Stimulated activated CD4-positive, alpha-beta T cell treated with anti-CD3 and anti-CD28 coated beads, Interleukin-4, amount 100 ng/mL, for 1 hour (primary cell): ENCODE results near the gene OCA2.
"Not testable (repeated sequence)": the region's sequence is repeated elsewhere in the genome, so short reads cannot be mapped to it uniquely, and the experiment has no call there.

ENCODE experiments used
- DNase-seq: peaks from one replicate; pipeline ENCODE4 v3.0.0-alpha.2; 2020

Gene OCA2

DNA sequence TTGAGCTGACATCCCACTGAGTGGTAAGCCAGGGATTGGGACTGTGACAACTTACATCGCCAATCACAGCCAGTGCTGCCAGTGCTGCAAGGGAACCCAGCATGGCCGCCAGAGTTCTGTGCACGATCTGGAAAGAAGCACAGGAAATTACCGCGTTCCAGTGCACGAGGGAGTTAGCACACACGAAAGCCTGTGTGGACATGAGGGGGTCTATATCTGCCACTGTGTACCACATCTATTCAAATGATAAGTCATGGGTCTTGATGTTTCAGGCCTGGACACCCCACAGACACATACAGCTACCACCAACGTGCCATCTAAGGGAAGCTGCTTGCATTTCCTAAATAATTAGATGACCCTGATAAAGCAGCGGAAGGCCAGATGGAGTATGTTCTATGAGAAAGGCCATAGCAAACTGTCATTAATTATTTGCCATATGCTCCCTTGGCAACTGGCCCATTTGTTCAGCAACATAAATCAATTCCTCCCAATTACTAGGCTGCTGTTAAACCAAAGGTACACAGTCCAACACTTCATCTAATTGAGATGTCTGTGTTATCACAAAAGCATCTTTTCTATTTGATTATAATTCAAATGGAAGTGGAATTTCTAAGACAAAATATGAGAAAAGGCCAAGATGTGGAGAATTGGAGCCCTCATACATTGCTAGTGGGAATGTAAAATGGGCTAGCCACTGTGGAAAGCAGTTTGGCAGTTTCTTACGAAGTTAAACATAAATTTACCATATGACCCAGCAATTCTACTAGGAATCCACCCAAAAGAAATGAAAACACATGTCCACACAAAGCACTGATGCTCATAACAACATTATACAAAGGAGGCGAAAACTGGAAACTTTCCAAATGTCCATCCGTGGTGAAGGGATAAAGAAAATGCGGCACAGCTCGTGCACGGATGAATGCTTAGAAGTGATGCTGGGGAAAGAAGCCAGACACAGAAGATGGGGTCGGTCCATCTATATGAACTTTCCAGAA is 108.3 kb downstream of the OCA2 start:
- DNase-seq: no peak

- DNase-seq: no peak
Observed at GRCh38 chr15:27989838-27990237, 109.3 kb downstream of the OCA2 start.

GRCh38 chr15:27989427-27989826 is 109.7 kb downstream of the OCA2 start:
- no peak for DNase-seq

GRCh38 chr15:27985099-27985498 is 114.0 kb downstream of the OCA2 start:
- DNase-seq: no peak

- DNase-seq: no peak
Observed at GRCh38 chr15:27983496-27983895, 115.6 kb downstream of the OCA2 start.

GRCh38 chr15:27977696-27978095 is 121.4 kb downstream of the OCA2 start:
- no peak for DNase-seq

GRCh38 chr15:27973886-27974285 is 125.2 kb downstream of the OCA2 start:
- DNase-seq: no peak

DNA sequence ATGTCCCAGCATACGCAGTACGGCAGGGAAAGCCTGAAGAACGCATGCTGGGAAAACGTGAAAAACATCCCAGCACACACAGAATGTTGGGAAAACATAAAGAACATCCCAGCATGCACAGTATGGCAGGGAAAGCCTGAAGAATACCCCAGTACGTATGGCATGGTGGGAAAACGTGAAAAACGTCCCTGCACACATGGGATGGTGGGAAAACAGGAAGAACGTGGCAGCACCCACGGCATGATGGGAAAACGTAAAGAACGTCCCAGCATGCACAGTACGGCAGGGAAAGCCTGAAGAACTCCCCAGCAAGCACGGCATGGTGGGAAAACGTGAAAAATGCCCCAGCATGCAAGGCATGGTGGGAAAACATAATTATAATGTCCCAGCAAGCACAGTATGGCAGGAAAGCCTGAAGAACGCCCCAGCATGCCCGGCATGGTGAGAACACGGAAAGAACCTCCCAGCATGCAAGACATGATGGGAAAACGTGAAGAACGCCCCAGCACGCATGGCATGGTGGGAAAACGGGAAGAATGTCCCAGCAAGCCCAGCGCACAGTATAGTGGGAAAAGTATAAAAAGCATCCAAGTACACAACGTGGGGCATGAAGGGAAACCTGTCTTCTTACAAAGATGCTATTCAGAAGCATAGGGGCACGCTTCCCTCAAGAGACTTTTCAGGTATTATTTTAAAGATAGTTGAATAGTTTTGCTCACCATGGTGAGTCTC is 128.3 kb downstream of the OCA2 start:
- DNase-seq: no peak

DNA sequence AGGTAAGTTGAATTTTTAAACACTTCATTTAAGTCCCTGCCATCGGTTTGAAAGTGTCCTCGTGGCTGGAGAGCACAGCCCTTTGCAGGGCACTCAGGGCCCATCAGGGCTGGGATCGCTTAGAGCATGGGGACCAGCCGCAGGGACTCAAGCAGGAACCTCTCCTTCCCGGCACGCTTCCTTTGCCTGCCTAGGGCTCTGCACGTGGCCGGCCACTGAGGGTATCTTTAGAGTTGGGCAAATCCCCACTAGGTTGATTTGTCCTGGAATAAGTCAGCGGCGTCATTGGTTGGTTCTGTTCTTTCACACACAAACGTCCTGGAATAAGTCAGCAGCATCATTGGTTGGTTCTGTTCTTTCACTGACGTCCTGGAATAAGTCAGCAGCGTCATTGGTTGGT is 131.6 kb downstream of the OCA2 start:
- DNase-seq: no peak

DNA sequence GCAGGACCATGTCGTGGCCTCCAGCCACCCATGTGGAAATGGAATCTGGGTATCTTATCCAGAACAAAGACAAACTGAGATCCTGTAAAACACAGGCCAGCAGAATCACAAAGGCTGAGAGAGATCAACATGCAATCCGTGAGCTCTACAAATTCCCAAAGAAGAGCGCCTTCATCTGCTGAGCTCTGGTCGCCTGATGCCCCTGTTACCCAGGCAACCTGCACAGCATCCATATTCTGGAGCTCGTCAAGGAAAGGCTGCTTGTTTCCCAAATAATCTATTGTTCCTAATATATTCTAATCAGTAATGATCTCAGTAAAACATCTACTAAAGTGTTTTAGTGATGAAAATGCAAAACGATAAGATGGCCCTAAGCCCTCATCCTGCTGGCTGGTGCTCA is 133.6 kb downstream of the OCA2 start:
- no peak for DNase-seq

DNA sequence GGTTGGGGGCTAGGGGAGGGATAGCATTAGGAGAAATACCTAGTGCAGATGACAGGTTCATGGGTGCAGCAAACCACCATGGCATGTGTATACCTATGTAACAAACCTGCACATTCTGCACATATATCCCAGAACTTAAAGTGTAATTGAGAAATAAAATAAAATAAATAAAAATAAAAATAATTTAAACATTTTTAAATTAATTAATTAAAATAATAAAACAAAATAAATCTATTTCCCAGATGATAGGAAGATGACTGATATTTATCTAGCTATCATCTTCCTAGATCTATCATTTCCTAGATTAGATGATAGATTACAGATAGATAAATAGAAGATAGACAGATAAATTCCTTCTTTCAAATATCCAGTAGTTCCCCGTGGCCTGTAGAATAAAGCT is 137.3 kb downstream of the OCA2 start:
- no peak for DNase-seq

- DNase-seq: no peak
Observed at GRCh38 chr15:27958911-27959578, 140.1 kb downstream of the OCA2 start.

DNA sequence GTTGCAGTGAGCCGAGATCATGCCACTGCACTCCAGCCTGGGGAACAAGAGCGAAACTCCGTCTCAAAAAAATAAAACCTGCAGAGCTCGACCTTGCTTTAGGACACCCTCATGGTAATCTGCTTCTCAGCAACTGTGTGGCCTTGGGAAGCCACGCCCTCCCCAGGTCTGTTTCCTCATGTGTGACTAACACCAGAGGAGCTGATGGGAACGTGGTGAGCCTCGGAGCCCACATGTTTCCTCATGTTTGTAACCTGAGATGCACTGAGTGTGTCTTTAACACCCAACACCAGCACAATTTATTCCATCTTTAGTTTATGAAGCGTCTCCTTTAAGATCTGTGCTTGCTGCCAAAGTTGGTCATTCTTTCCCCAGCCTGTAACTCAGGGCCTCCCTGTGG is 142.8 kb downstream of the OCA2 start:
- no peak for DNase-seq

DNA sequence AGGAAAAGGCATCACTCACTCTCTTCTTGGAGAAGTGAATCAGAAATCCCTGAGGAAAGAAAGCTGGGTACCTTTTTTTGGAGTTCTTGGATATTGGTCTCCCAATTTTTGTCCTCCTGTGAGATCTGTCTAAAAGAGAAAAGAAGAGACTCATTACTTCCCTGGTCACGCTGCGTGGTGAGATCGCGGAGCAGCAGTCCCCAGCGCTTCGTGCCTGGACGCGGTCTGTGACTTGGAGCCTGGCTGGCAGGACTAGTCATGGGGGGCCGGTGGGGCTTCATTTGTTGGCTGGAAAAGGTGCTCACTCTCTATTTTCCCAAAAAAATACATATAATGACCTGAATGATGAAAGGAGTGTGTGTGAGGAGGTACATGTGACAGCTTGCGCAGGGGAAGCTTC is 144.0 kb downstream of the OCA2 start:
- DNase-seq: no peak

- not testable (repeated sequence) for DNase-seq
Observed at GRCh38 chr15:27952593-27952992, 146.5 kb downstream of the OCA2 start.

DNA sequence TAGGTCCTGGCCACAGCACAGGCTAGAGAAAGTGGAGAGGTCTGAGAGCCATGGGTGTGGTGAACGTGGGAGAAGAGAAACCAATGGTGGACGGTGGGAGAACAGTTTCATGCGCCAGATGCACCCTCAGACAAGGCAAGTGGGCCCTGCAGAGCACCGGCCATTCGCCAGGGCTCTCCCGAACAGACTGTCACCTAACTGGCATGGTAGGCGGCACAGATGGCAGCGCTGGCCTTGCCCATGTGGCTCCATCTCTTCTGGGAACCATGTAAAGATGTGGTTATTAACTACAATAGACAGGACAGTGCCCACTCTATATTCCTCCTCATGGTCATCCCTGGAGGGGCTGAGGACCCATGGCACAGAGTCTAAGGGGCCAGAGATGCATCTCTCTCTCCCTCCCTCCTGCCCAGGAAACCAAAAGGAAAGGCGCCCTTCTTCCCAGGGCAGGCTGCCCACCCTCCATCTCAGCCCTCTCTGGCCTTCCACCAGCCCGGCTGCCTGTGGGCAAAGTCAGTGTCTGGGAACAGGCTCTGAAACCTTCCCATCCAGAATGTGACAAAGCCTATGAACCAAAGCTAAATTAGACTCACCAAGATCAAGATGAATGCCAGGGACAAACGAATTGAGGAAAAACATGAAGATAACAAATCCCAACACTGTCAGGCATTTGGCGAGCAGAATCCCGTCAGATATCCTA is 147.8 kb downstream of the OCA2 start:
- DNase-seq: no peak

GRCh38 chr15:27949089-27949488 is 150.0 kb downstream of the OCA2 start:
- DNase-seq: no peak

GRCh38 chr15:27939246-27939645 is 159.9 kb downstream of the OCA2 start:
- DNase-seq: no peak

DNA sequence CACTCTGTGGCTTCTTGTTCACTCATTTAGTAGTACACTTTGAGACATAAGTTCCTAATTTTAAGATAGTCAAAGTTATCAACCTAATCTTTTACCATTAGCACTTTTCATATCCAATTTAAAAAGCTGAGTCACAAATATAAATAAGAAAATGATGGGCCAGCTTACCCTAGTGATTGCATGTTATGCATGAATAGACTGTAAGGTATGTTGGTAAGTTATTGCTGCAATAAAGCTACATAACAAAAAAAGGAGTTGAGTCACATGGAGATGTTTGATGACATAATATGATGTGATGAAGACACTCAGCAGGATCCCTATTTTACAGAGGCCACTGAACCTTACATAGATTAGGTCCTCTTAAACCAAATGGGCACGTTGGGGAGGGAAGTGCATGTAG is 161.3 kb downstream of the OCA2 start:
- no peak for DNase-seq

DNA sequence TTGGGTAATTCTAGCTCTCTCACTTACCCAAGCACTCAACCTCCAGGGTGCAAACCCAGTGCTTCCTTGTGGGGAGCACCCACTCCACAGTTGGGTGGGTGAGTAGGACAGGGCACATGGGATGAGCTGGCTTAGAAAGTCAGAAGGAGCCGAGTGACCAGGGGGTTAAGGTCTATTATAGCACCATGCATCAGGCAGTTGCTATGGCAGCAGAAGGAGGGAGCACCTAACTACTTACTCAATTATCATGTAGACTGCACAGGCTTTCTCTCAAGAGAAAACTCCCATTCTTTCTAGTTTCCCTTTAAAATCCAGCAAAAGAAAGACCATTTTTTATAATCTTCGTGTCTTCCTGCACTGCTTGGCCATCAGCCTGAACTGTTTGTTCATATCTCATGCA is 163.0 kb downstream of the OCA2 start:
- DNase-seq: no peak

- no peak for DNase-seq
Observed at GRCh38 chr15:27935328-27935727, 163.8 kb downstream of the OCA2 start.

DNA sequence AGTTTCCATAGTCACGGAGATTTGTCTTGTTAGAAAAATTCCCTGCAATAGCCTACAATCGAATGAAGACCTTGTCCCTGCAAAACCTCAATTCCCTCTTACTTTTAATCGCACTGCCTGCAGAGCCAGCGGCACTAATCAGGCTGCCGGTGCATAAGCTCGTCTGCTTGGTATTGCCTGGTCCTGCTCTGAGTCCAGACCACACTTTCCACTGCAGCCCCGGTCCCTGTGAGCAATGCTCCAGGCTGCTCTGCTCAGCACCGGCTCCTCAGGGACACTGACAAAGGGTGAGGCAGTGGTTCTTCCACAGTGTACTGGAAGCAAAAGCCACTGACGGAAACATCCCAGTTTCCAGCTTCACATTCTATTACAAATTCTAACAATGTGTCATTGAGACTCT is 164.3 kb downstream of the OCA2 start:
- DNase-seq: no peak

DNA sequence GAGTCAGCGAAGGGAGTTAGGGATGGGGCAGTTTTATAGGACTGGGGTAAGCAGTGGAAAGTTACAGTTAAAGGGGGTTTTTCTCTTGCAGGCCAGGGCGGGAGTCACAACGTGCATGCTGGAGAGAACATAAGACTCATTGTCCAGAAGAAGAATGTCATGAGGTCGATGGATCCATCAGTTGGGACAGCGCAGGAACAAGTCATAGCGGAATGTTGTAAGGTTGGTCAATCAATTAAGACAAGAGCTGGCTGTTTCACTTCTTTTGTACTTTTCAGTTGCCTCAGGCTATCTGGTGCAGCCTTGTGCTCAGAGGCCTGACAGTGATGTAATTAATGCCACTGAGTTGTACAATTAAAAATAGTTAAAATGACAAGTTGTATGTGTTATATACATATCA is 165.6 kb downstream of the OCA2 start:
- no peak for DNase-seq
